HepG2 (cell line): ENCODE measurements around the gene NFX1. TPM values are rescaled to one million over a fixed set of nuclear protein-coding genes. Genes with fewer than 3 reads are reported as not detected.

Experiments used
- AHDC1 ChIP-seq: sonication (generic); formaldehyde crosslinking; IDR thresholded peaks from 2 replicates; pipeline ENCODE4 v1.5.1; 2020; ENCODE audit warnings: mild to moderate bottlenecking, missing genetic modification reagents, borderline replicate concordance
- FOXJ3 ChIP-seq: sonication (generic); formaldehyde crosslinking; IDR thresholded peaks from 2 replicates; pipeline ENCODE4 v1.4.0; 2020; ENCODE audit warnings: missing genetic modification reagents, mild to moderate bottlenecking, borderline replicate concordance
- MXD4 ChIP-seq: IDR thresholded peaks from 2 replicates; pipeline ENCODE4 v1.6.1; 2016; ENCODE audit warnings: mild to moderate bottlenecking, missing biosample characterization, missing genetic modification reagents
- PAXIP1 ChIP-seq: sonication (generic); formaldehyde crosslinking; conservative IDR thresholded peaks from 2 replicates; pipeline ENCODE4 v1.4.0; 2020; ENCODE audit warnings: mild to moderate bottlenecking, missing genetic modification reagents, moderate library complexity
- SETDB1 ChIP-seq: sonication (generic); formaldehyde crosslinking; IDR thresholded peaks from 2 replicates; pipeline ENCODE4 v1.5.1; 2020; ENCODE audit warnings: missing genetic modification reagents, mild to moderate bottlenecking, borderline replicate concordance
- ZNF292 ChIP-seq: sonication (generic); formaldehyde crosslinking; IDR thresholded peaks from 2 replicates; pipeline ENCODE4 v1.8.1; 2022; ENCODE audit warnings: mild to moderate bottlenecking, low read depth, missing genetic modification reagents, borderline replicate concordance
- ZNF629 ChIP-seq: sonication (generic); formaldehyde crosslinking; conservative IDR thresholded peaks from 2 replicates; pipeline ENCODE4 v1.5.0; 2020; ENCODE audit warnings: missing genetic modification reagents
- polyA plus RNA-seq, 8 experiments: library from polyadenylated mRNA; depleted of rRNA in 3 of 8; stranded (reverse) in 7 of 8; unstranded in 1 of 8; fragments of >200 nt; fragmentation: Illumina TruSeq in 4 of 8; extraction: Trizol in 4 of 8; gene quantifications; 2 replicates each; pipeline versions ENCODE4 v1.2.1 to v1.2.3, GENCODE V29; 2011 to 2016; ENCODE audit warnings: low read depth in 4 of 8, missing spikeins in 1 of 8, mixed read lengths in 1 of 8; ENCODE audit not compliant: insufficient read depth in 1 of 8
- total RNA-seq, 5 experiments: library from RNA; depleted of rRNA; stranded (reverse); fragments of >200 nt; fragmentation: Illumina TruSeq; extraction: Trizol; gene quantifications; 2 replicates each; pipeline ENCODE4 v1.2.3, GENCODE V29; 2016; ENCODE audit warnings: low read depth in 1 of 5
- TF ChIP-seq, protein P1 (sequence below): sonication (generic); formaldehyde crosslinking; IDR thresholded peaks from 2 replicates; pipeline ENCODE4 v1.5.0; 2020; ENCODE audit warnings: missing genetic modification reagents

The NFX1 gene
- total and polyA plus RNA-seq, 2 of the 13 experiments (the other 11 are each of a cell fraction or from before 2014, with no cell fraction given), result 23.9 to 27.5 TPM

DNA sequence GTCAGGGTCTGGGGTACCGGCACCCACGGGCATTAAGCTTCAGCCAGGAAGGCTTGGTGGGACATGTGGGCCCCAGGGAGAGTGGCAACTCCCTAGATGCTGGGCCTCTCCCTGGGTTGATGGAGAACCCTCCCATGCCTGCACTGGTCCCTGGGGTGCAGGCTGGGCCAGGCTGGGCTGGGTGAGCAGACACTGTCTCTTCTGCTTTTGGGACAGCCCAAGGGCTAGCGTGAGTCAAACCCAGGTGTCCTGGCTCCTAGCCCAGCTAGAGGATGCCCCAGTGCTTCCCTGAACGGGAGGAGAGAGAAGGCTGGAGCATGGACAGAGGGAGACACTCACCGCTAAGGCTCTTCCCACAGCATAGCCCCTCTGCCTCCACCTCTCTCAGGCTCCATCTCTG, 117.8 kb downstream of the NFX1 start (continued):
- TF ChIP-seq AHDC1 (CRISPR knock-in tag), result no peak
- TF ChIP-seq PAXIP1 (CRISPR knock-in tag), result no peak
- TF ChIP-seq FOXJ3 (CRISPR knock-in tag), result no peak
- no peak for TF ChIP-seq MXD4 (CRISPR knock-in tag)
- no peak for TF ChIP-seq ZNF629 (CRISPR knock-in tag)
- TF ChIP-seq, protein P1, sequence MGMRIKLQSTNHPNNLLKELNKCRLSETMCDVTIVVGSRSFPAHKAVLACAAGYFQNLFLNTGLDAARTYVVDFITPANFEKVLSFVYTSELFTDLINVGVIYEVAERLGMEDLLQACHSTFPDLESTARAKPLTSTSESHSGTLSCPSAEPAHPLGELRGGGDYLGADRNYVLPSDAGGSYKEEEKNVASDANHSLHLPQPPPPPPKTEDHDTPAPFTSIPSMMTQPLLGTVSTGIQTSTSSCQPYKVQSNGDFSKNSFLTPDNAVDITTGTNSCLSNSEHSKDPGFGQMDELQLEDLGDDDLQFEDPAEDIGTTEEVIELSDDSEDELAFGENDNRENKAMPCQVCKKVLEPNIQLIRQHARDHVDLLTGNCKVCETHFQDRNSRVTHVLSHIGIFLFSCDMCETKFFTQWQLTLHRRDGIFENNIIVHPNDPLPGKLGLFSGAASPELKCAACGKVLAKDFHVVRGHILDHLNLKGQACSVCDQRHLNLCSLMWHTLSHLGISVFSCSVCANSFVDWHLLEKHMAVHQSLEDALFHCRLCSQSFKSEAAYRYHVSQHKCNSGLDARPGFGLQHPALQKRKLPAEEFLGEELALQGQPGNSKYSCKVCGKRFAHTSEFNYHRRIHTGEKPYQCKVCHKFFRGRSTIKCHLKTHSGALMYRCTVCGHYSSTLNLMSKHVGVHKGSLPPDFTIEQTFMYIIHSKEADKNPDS (CRISPR knock-in tag), result no peak
- TF ChIP-seq SETDB1 (CRISPR knock-in tag), result no peak
- TF ChIP-seq ZNF292 (CRISPR knock-in tag), result no peak
